ENCODE measurements around the gene AVPR2. TPM values are rescaled to one million over a fixed set of nuclear protein-coding genes. Genes with fewer than 3 reads are reported as not detected.
A peak's percentile ranks its signal among the peaks of the same experiment; 100 is the strongest.

Gene AVPR2
- total RNA-seq, 2 donors from 2014 or later, result not detected

GRCh38 chrX:153950127-153950526, 45.7 kb downstream of the AVPR2 start:
- no peak for TF ChIP-seq CTCF (conservative IDR thresholded peaks at IDR 0.05)
- Mint-ChIP-seq H3K27me3 (ENCODE audit: insufficient read depth) (no peaks in the 10 kb centered on the region), H3K4me1 (peaks cover 7% of the 10 kb centered on the region), H3K27ac (no peak overlapping the region), H3K4me3 (no peak overlapping the region), H3K9me3 (no peaks in the 10 kb centered on the region), H3K36me3 (ENCODE audit: low read depth) (peaks cover 63% of the 10 kb centered on the region)
- Histone ChIP-seq H3K27ac (ENCODE audit: low read depth, low read length) (no peak overlapping the region), H3K4me3 (ENCODE audit: low read length) (no peak overlapping the region), H3K36me3 (ENCODE audit: control insufficient read depth, insufficient read depth, low read length) (peaks cover 25% of the 10 kb centered on the region), H3K4me1 (ENCODE audit: control insufficient read depth, insufficient read depth, low read length) (no peaks in the 10 kb centered on the region), H3K9ac (ENCODE audit: extremely low read depth, low read length, poor library complexity, severe bottlenecking) (no peak overlapping the region), H3K9me3 (ENCODE audit: control insufficient read depth, low read length) (no peaks in the 10 kb centered on the region), H3K27me3 (ENCODE audit: control insufficient read depth, insufficient read depth, low read length, poor library complexity, severe bottlenecking) (no peaks in the 10 kb centered on the region)
- DNase-seq, result no peak
- 86 to 92% methylated on average over 7 to 19 of the region's 19 CpGs for WGBS, 2 experiments (ENCODE audit: insufficient coverage in 1 of 2, insufficient read length in 1 of 2)

GRCh38 chrX:153951683-153952372, 47.4 kb downstream of the AVPR2 start:
- no peak overlapping the region for H3K27ac ChIP-seq (ENCODE audit: low read depth, low read length)
- H3K4me1 ChIP-seq (ENCODE audit: control insufficient read depth, insufficient read depth, low read length), result no peaks in the 10 kb centered on the region
- Mint-ChIP-seq H3K27ac (no peak overlapping the region), H3K4me3 (no peak overlapping the region), H3K27me3 (ENCODE audit: insufficient read depth) (no peaks in the 10 kb centered on the region), H3K36me3 (ENCODE audit: low read depth) (peaks cover 79% of the 10 kb centered on the region), H3K4me1 (peaks cover 7% of the 10 kb centered on the region), H3K9me3 (no peaks in the 10 kb centered on the region)
- DNase-seq, result no peak
- no peaks in the 10 kb centered on the region for H3K27me3 ChIP-seq (ENCODE audit: control insufficient read depth, insufficient read depth, low read length, poor library complexity, severe bottlenecking)
- H3K4me3 ChIP-seq (ENCODE audit: low read length), result no peak overlapping the region
- H3K9me3 ChIP-seq (ENCODE audit: control insufficient read depth, low read length), result no peaks in the 10 kb centered on the region
- no peak for TF ChIP-seq CTCF (conservative IDR thresholded peaks at IDR 0.05)
- peaks cover 25% of the 10 kb centered on the region for H3K36me3 ChIP-seq (ENCODE audit: control insufficient read depth, insufficient read depth, low read length)
- WGBS, 2 experiments (ENCODE audit: insufficient coverage in 1 of 2, insufficient read length in 1 of 2), result 96% methylated on average over 28 of the region's 28 CpGs; no CpG with 5 or more reads in 1 of the 2 experiments
- H3K9ac ChIP-seq (ENCODE audit: extremely low read depth, low read length, poor library complexity, severe bottlenecking), result no peak overlapping the region

- Mint-ChIP-seq H3K4me1 (peaks cover 6% of the 10 kb centered on the region), H3K27ac (peak overlapping the region; percentile 21), H3K27me3 (ENCODE audit: insufficient read depth) (no peaks in the 10 kb centered on the region), H3K4me3 (no peak overlapping the region), H3K36me3 (ENCODE audit: low read depth) (peaks cover 82% of the 10 kb centered on the region), H3K9me3 (no peaks in the 10 kb centered on the region)
- TF ChIP-seq CTCF (conservative IDR thresholded peaks at IDR 0.05), result no peak
- H3K9me3 ChIP-seq (ENCODE audit: control insufficient read depth, low read length), result no peaks in the 10 kb centered on the region
- no peaks in the 10 kb centered on the region for H3K4me1 ChIP-seq (ENCODE audit: control insufficient read depth, insufficient read depth, low read length)
- DNase-seq, result no peak
- H3K36me3 ChIP-seq (ENCODE audit: control insufficient read depth, insufficient read depth, low read length), result peaks cover 25% of the 10 kb centered on the region
- H3K27ac ChIP-seq (ENCODE audit: low read depth, low read length), result no peak overlapping the region
- H3K9ac ChIP-seq (ENCODE audit: extremely low read depth, low read length, poor library complexity, severe bottlenecking), result no peak overlapping the region
- WGBS, 2 experiments (ENCODE audit: insufficient coverage in 1 of 2, insufficient read length in 1 of 2), result 94 to 98% methylated on average over 10 to 31 of the region's 32 CpGs
- H3K4me3 ChIP-seq (ENCODE audit: low read length), result no peak overlapping the region
- no peaks in the 10 kb centered on the region for H3K27me3 ChIP-seq (ENCODE audit: control insufficient read depth, insufficient read depth, low read length, poor library complexity, severe bottlenecking)
Measured at GRCh38 chrX:153952373-153953026, 48.0 kb downstream of the AVPR2 start.

All from endodermal cell (in vitro differentiated cells).